Measurements from ENCODE around the gene GAS6.
A peak's percentile ranks its signal among the peaks of the same experiment; 100 is the strongest.

GAS6 gene

GRCh38 chr13:113850722-113851479 is 13.0 kb downstream of the GAS6 start:
- DNase-seq, result no peak

DNA sequence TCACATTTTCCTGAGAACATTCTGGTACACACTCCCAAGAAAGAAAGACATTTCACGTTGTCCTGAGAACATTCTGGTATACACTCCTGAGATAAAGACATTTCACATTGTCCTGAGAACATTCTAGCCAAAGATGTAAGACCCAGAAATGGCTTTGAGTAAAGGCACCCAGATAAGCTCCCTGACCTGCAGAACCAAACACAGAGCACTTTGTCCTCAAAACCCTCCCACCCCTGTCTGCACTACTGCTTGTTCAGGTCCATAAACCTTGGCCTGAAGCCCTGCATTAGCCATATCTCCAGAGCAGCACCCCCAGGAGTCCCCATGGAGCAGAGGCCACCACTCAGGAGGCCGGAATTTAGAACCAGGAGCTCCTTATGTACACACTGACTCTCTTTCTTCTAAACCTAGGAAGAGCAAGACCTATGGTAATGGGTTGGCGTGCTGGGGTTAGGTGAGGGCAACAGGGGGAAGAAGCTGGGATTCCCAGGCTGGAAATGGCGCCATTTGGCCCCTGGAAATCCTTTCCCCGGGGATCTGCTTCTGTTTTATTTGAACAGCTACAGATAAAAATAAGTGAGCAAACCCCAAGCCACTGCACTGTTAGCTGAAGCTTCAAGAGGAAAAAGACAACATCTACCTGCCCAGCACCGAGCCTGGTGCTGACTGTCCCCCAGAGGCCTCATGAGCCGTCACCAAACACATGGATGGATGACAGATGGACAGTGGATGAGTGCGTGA is 13.7 kb downstream of the GAS6 start:
- DNase-seq, result no peak

GRCh38 chr13:113849546-113849945 is 14.3 kb downstream of the GAS6 start:
- no peak for DNase-seq

GRCh38 chr13:113848431-113849260 is 15.2 kb downstream of the GAS6 start:
- DNase-seq, result no peak

GRCh38 chr13:113848020-113848419 is 15.9 kb downstream of the GAS6 start:
- no peak for DNase-seq

- no peak for DNase-seq
Measured at GRCh38 chr13:113846636-113847318, 17.1 kb downstream of the GAS6 start.

DNA sequence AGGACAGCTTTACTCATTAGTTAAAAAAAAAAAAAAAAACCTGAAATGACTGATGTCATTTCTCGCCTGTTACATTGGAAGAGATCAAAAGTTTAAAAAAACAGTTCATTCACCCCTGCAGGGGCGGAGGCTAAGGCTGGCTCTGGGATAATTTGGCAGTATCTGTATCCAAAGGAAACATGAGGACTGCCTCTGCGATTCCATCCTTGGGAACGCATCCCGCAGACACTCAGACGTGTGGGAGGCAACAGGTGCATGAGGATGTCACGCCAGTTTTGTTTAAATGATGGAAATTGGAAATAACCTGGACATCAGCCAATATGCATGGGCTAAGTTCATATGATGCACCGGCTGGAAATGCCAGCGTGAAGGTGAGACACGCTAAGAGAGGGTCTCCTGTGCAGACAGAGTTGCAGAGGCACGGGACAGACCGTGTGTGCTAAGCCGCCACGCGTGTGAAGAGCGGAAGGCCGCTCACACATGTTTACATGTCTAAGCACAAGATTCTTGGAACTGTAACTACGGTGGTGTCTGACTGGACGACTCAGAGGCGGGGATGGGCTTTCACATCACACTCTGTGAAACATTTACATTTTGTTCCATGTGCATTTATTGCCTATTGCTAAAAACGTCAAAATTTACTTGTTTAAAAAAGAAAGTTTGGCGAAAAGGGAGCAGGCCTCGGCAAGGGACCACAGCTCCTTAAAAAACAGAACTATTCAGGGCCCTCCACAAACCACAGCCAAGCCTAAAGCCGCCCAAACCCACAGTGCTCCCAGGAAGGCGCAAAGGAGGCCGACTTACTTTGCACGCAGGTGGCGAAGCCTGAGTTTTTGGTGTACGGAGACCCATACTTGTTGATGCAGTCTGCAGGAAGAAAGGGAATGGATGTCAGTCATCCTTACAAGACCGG is 17.9 kb downstream of the GAS6 start:
- no peak for DNase-seq

- no peak for DNase-seq
Measured at GRCh38 chr13:113845055-113845454, 18.8 kb downstream of the GAS6 start.

DNA sequence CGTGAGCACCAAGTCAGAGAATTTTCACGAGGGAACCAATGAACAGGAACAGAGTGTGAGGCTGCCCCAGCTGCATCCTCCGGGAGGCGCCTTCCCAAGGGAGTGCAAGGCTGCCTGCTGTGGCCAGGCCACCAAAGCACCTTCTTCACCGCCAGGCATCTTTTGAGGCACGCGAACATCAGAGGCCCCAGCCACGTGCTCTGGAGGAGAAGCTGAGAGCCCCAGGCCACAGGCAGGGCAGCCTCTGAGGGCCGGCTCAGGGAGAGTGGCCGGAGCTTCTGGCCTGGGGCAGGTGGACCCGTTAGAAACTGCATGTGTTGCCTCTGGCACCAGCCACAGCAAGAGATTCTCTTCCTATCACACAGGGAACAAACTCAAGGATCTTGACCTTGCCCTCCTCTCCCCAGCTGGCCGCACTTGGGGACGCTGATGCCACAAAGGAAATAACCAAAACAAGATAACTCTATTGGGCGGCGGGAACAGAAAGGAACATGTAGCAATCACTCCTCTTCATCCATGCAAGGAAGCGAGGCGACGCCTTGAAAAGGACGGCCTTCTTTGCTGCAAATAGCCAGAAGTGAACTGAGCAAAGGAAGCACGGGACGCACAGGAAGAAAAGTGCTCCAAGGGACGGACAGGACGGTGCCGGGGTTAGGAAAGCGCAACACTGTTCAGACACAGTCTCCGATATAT is 19.9 kb downstream of the GAS6 start:
- DNase-seq, result no peak

DNA sequence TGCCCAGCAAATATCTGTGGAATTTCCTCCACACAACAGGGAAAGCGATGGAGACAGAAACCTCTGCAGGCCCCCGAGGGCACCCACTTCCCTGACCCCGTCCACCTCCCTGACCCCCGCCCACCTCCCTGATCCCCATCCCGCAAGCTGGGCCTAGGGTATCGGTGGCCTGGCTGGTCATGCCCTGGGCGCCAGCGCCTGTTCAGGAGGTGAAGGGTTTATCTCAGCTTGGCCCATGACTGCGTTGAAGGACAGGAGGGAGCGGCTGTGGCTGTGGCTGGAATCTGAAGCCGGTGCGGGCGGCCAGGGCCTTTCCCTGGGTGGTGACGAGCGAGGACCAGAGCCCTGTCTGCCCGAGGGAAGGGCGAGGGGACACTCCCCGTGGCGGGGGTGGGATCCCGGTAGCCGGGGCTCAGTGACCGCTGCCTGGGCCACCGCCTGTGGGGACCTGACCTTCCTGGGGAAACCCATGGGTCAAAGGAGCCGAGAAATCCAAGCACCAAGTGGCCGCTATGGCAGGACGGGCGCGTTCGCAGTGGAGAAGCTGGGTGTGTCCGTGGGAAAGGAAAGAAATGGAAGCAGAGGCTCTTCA is 20.7 kb downstream of the GAS6 start:
- DNase-seq, result no peak

- no peak for DNase-seq
Measured at GRCh38 chr13:113842336-113843062, 21.4 kb downstream of the GAS6 start.

- no peak for DNase-seq
Measured at GRCh38 chr13:113841353-113841650, 22.6 kb downstream of the GAS6 start.

GRCh38 chr13:113840541-113841352 is 23.1 kb downstream of the GAS6 start:
- DNase-seq, result no peak

- DNase-seq, result no peak
Measured at GRCh38 chr13:113839536-113840204, 24.2 kb downstream of the GAS6 start.

GRCh38 chr13:113838711-113839201 is 25.1 kb downstream of the GAS6 start:
- DNase-seq, result no peak

- DNase-seq, result peak; percentile 72
Measured at GRCh38 chr13:113837560-113838355, 26.1 kb downstream of the GAS6 start.

DNA sequence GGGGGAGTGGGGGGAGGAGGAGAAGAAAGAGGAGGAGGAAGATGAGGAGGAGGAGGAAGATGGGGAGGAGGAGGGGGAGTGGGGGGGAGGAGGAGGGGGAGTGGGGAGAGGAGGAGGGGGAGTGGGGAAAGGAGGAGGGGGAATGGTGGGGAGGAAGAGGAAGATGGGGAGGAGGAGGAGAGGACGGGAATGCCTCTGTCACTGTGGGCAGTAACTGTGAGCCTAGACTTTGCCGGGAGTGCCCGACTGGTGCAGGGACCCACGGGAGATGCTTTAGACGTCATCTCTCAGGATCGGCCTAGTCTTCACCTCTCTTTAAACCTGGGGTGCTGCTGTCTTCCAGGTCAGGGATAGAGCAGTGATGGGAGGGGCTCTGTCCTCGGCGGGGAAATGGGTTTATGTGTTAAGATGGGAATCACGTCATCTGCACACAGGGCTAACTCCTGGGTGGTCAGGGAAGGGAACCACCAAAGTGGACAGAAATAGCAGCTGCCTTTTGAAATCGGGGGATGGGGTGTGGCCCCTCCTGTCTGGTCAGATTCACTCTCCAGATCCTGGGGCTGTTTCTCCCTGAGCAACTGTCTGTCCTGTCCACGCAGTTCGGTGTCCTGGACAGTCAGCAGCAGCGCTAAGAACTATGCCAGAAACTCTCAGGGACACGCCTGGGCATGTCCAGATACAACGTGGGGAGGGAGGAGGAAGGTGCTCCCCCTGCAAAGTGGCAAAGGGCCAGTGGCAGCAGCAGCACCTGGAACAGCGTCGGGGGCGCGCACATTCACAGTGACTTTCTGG is 26.9 kb downstream of the GAS6 start:
- peak; percentile 52 for DNase-seq

All from DMS53 (cell line).